GM19395 (cell line): ENCODE results near the gene ATG101.

Experiments
- ATAC-seq: cut with Tn5 transposase; IDR thresholded peaks from one replicate; pipeline ENCODE4 v1.9.1; 2021; ENCODE audit warnings: mild to moderate bottlenecking, moderate library complexity; ENCODE audit not compliant: unreplicated experiment

ATG101 gene, protein sequence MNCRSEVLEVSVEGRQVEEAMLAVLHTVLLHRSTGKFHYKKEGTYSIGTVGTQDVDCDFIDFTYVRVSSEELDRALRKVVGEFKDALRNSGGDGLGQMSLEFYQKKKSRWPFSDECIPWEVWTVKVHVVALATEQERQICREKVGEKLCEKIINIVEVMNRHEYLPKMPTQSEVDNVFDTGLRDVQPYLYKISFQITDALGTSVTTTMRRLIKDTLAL

DNA sequence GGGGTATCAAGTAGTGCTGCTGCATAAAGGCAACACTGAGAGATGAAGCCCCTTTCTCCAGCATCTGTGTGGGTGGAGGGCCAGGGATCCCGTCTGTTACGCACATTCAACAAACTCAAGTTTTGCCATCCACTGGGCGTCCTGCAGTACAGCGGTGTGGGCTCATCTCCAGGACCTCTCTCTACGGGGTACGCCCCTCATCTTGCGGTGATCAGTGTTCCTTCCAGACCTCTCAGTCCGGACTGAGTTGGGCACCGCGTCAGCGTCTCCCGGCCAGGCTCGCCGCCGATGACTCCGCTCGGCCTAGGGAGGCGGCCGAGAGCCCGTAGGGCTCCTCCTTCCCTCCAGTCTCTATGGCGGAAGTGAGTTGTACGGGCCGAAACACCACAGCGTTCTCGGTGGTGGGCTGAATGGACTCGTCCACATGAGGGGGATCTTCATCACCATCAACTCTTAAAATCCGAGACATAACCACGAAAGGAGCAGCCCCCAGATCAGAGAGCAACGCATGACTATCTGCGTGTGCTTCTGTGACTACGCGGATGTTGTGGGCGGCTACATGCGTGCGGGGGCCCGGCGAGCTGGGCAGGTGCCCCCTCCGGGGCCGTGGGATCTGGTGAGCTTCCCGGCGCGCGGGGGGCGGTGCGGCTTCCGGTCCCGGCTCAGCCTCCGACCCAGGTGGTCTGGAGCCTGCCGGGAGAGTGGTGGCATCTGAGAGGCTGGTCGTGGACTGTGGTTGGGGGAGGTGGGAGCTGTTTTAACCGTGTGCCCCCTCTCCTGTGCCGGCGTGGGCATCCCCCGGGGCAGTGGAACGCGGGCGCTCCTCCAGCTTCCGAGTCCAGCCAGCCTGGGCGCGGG lies at the start of gene ATG101:
Gene ATG101, plus strand, starts transcription at position 652 of the 858 bp plus-strand sequence. CDS start 3,673 bp downstream, outside the sequence.
- ATAC-seq: peak; percentile 95

DNA sequence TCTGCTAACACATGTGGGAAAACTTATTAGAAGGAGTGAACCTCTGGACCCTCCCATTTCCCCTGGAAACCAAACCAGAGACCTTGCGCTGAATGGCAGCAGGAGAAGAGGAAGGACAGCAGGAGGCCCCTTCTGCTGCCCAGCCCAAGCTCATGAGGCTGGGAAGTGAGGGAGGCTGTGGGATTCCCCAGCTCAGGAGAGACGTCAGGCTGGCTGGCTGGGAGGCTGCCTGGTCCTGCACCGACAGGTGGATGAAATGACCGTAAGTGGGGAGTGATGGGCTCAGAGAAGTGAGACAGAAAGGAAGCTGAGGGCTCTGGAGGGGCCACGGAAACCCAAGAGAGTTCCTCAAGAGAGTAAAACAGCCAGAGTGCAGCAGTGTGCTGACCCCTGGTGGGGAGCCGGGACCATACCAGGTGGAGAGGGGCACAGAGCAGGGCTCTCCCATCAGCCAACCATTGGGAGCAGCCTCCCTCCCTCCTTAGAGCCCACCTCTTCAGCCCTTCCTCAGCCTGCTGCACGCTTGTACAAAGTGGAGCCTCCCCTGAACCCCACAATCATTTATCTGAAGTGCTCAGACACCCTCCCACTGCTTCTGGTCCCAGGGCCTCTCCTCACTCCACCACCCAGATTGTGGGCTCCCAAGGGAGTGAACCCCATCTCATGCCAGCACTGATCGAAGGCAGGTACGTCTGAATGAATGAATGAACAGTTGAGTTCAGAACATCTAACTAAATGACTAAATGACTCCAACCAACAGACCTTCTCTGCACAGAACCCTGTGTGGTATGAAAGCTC lies 49.0 kb upstream of the ATG101 start:
- ATAC-seq: peak; percentile 45

- ATAC-seq: no peak
Measured at GRCh38 chr12:52022841-52023181, 47.0 kb upstream of the ATG101 start.

- ATAC-seq: no peak
Measured at GRCh38 chr12:52023182-52023975, 46.4 kb upstream of the ATG101 start.

- ATAC-seq: no peak
Measured at GRCh38 chr12:52023976-52024688, 45.6 kb upstream of the ATG101 start.

DNA sequence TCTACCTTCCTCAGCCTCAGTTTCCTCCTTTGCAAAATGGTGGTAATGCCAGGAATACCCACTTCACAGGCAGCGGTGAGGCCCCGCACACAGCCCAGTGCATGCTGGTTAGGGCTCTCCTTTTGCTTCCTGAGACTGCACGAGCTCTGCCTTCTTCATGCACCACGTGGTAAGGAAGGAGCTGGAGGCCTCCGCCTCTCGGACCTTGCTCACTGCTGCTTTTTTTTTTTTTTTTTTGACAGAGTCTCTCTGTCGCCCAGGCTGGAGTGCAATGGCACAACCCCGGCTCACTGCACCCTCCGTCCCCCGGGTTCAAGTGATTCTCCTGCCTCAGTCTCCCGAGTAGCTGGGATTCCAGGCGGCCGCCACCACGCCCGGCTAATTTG lies 44.9 kb upstream of the ATG101 start:
- ATAC-seq: no peak

DNA sequence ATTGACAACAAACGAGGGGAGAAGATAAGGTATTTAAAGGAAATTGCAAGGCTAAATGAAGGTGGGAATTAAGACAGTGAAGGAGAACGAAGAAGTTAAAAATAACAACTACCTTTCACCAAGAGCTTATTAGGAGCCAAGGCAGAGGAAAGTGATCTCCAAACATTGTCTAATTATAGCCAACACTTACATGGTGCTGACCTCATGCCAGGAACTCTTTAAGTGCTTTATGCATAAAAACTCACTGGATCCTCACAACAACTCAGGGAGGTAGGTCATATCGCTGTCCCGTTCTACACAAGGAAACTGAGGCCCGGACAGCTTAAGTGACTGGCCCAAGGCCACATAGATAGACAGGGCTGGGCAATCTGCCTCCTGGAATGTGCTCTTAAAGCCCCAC lies 43.5 kb upstream of the ATG101 start:
- ATAC-seq: no peak

GRCh38 chr12:52027085-52027843 lies 42.5 kb upstream of the ATG101 start:
- ATAC-seq: no peak

DNA sequence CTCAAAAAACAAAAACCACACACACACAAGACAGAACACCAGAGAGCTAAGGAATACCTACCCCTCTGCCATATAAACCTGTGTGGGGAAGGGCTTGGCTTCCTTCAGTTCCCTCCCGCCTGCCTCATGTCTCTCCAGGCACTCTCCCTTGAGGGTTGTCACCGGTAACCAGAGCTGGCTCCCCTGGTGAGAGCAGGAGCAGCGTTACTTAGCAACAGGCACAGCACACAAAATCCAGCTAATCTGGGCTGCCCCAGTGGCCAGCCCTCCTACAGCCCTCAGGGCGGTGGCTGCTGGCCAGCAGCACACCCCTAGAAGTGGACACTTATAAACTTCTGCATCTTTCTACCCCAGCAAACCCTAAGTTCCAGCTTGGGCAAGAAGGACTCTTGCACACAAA lies 40.1 kb upstream of the ATG101 start:
- no peak for ATAC-seq

GRCh38 chr12:52032446-52032803 lies 37.4 kb upstream of the ATG101 start:
- ATAC-seq: no peak

- peak; percentile 94 for ATAC-seq
Measured at GRCh38 chr12:52032804-52033445, 36.9 kb upstream of the ATG101 start.

DNA sequence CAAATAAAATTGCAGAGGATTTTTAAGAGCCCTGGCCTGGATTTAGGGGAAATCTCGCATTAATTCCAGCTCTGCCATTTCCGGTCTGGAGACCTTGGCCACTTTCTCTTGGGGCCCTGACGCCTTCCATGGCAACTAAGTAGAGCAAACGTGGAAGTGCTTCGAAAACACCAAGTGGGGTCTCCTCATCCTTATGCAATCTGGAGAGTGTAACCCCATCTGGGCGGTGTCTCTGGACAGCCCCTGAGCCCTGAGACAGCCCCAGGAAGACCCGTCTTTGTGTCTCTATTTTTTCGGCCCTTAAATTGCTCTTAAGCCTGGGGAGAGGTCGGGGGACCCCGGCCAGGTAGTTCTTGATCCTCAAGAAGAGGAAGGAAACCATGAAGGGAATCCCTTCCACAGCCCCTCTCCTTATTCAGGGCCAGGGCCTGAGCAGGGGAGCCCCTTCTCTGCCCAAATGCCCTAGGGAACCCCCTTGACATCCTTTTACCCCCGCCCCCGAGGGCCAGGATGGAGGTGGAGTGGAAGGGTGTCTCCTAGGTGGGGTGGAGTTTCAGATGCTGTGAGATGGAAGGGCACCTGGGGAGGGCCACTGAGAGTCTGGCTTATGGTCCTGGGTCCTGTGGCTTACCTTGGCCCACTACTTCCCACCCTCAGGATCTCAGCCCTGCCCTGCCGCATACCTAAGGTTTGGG lies 36.2 kb upstream of the ATG101 start:
- no peak for ATAC-seq

DNA sequence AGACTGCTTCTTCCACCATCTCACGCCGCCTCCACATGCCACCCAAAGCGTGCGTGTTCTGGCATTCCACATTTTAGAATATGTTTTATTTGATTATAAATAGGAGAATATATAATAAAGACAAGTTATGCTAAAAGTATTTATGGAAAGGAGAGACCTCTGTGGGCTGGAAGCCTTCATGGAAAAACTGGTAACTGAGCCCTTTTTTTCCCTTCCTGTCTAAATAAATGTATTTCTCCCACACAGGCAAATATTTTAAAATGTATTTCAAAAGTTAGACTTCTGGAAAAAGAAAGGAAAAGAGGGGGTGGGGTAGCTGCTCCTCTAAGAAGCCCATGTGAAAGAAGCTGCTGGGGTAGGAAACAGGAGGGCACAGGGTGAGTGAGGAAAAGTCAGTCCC lies 34.6 kb upstream of the ATG101 start:
- ATAC-seq: no peak

DNA sequence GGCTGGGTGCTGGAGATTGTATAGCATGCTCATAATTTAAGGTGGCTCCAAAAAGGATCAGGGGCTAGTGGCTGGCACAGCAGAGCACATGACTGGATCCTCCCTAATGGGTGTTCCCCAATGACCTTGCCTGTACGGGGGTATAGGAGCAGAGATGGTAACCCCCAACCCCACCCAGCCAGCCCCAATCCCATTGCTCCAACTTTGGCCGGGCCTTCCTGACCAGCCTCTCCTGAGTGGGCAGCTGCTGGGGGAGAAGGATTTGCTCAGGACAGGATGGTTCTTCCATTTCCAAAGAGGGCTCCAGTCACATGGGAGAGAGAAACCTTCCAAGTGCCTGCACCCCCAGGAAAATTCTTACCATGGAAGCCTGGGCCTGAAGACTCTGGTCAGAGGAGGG lies 33.9 kb upstream of the ATG101 start:
- ATAC-seq: no peak

GRCh38 chr12:52036587-52037171 lies 33.1 kb upstream of the ATG101 start:
- peak; percentile 41 for ATAC-seq

DNA sequence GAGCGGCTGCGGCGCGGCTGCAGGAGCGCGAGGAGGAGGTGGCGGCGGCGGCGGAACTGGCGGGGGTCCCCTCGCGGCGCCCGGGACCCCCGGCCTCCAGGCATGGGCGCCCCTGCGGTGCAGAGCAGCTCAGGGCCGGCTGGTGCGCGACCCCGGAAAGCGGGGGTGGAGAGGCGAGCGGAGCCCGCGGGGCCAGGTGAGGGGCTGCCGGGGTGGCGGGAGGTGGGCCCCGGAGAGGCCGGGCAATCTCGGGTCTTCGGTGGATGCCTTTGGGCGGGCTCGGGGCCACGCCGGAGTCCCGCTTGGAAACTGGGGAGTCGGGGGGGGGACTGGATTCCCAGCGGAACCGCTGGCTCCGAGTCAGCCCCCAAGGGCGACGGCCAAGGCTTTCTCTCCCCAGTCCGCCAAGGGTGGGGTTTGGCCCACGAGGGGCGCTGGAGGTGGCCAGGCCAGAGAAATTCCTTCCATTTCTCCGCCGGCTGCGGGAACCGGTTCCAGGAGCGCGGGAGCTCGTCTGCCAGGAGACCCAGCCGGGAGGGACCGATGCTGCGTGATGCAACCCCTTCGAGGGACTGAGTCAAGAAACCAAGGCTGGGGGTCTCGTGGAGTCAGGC lies 32.4 kb upstream of the ATG101 start:
- ATAC-seq: no peak

- no peak for ATAC-seq
Measured at GRCh38 chr12:52038447-52038846, 31.3 kb upstream of the ATG101 start.

GRCh38 chr12:52041035-52041434 lies 28.7 kb upstream of the ATG101 start:
- ATAC-seq: no peak
